Prostate gland (tissue), 2 donors: ENCODE measurements around the gene SCMH1. TPM values are rescaled to one million over a fixed set of nuclear protein-coding genes. Genes with fewer than 3 reads are reported as not detected.

Source experiments
- DNase-seq: peaks from one replicate; pipeline ENCODE4 v3.0.0-alpha.2; 2019; ENCODE audit warnings: low spot score
- H3K27ac ChIP-seq, 2 donors: fragments of 200-600 bp; sonication (generic); 2 replicates each; pipeline ENCODE4 v1.5.1; 2017 to 2019
- H3K27me3 ChIP-seq: fragments of 200-600 bp; sonication (generic); replicated peaks from 2 replicates; pipeline ENCODE4 v1.5.1; 2019; ENCODE audit not compliant: insufficient read depth
- H3K36me3 ChIP-seq, 2 donors: fragments of 200-600 bp; sonication (generic); 1 replicate in 1 of 2; 2 replicates in 1 of 2; pipeline versions ENCODE4 v1.5.1 to v1.8.1; 2017 to 2019
- H3K4me1 ChIP-seq: fragments of 200-600 bp; sonication (generic); replicated peaks from 2 replicates; pipeline ENCODE4 v1.5.1; 2019
- H3K4me3 ChIP-seq, 2 donors: fragments of 200-600 bp; sonication (generic); 2 replicates each; pipeline ENCODE4 v1.5.1; 2017 to 2019
- H3K9me3 ChIP-seq: fragments of 200-600 bp; sonication (generic); 2 replicates; pipeline ENCODE4 v1.5.1; 2017
- CTCF ChIP-seq, 4 experiments: fragments of 200-600 bp in 2 of 4; fragments of 450-650 bp in 2 of 4; sonication (generic) in 2 of 4; IDR thresholded peaks; 1 replicate in 3 of 4; 2 replicates in 1 of 4; pipeline ENCODE4 v1.5.1; 2016 to 2019; ENCODE audit warnings: antibody characterized with exemption in 4 of 4, mild to moderate bottlenecking in 2 of 4, moderate library complexity in 2 of 4
- POLR2A ChIP-seq: fragments of 450-650 bp; IDR thresholded peaks from one replicate; pipeline ENCODE4 v1.6.1; 2016; ENCODE audit warnings: antibody characterized with exemption, mild to moderate bottlenecking
- POLR2AphosphoS5 ChIP-seq: sonication (generic); formaldehyde crosslinking; IDR thresholded peaks from one replicate; pipeline ENCODE4 v1.6.1; 2017; ENCODE audit warnings: antibody characterized with exemption
- WGBS: methylation state at CpG from one replicate; pipeline ENCODE4 v1.1.5; 2018; 5-methylcytosine and 5-hydroxymethylcytosine counted together
- intact Hi-C: fragments of 100-400 bp; cut with DNase I; formaldehyde crosslinking; loops from one replicate; pipeline ENCODE4 v1.14.2; 2022
- total RNA-seq, 2 donors: library from RNA; depleted of rRNA; stranded (reverse); fragments of >200 nt; gene quantifications; one replicate each; pipeline ENCODE4 v1.1.0, GENCODE V29; 2016

SCMH1 gene
- total RNA-seq, 2 donors from 2014 or later = 49.0 to 62.7 TPM

GRCh38 chr1:40981691-40982448 is 260.2 kb downstream of the SCMH1 start:
- TF ChIP-seq POLR2A = no peak
- TF ChIP-seq POLR2AphosphoS5 = no peak
- no peak for TF ChIP-seq CTCF (IDR thresholded peaks at IDR 0.05)
- Histone ChIP-seq H3K9me3 (no peaks in the 10 kb centered on the region), H3K27ac (peak overlapping the region; percentile 63 to 90), H3K27me3 (no peaks in the 10 kb centered on the region), H3K36me3 (no peaks in the 10 kb centered on the region), H3K4me1 (no peaks in the 10 kb centered on the region), H3K4me3 (no peak overlapping the region)
- DNase-seq = no peak
- intact Hi-C loops = loop anchor here (1.0 kb wide), 1 partner anchor 21 kb away; no protein-coding TSS in a partner anchor
- WGBS = 36% methylated on average over 14 of the region's 14 CpGs

DNA sequence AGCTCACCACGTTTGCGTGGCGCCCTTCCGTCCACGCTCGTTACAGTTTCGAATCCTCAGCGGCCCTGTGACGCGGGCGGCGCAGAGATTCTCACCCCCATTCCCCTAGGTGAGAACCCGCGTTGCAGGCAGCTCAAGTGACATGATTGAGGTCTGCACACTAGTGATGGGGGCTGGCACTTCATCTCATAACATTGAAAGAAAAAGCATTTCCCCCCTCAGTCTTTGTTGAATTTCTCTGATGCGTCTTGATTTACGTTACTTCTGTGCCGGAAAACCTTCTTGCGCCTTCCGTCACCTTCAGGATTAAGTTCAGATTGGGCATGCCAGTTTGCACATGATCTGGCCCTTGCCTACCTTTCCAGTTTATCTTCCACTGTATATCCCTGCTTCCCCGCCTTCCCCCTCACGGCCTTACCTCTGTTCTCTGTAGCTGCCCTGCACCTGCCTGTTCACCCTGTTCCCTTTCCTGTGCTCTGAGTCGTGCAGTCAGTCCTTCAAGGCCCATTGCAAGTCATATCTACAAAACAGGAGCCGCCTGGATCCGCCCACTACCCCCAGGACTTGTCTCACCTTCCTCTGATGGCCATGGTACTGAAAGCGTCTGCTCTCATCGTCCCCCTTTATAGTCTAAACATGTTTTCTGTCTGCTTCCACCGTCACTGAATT is 261.5 kb downstream of the SCMH1 start:
- DNase-seq = no peak
- Histone ChIP-seq H3K36me3 (no peaks in the 10 kb centered on the region), H3K27me3 (no peaks in the 10 kb centered on the region), H3K4me3 (peak overlapping the region; percentile 34 to 60), H3K4me1 (no peaks in the 10 kb centered on the region), H3K27ac (peak overlapping the region; percentile 90 to 92), H3K9me3 (no peaks in the 10 kb centered on the region)
- no peak for TF ChIP-seq POLR2A
- intact Hi-C loops = loop anchor here (1.0 kb wide), 1 partner anchor 23 kb away; no protein-coding TSS in a partner anchor
- 31% methylated on average over 27 of the region's 27 CpGs for WGBS

- H3K4me1 ChIP-seq = no peaks in the 10 kb centered on the region
These were observed 262.0 kb downstream of the SCMH1 start for GRCh38 chr1:40980068-40980452.

DNA sequence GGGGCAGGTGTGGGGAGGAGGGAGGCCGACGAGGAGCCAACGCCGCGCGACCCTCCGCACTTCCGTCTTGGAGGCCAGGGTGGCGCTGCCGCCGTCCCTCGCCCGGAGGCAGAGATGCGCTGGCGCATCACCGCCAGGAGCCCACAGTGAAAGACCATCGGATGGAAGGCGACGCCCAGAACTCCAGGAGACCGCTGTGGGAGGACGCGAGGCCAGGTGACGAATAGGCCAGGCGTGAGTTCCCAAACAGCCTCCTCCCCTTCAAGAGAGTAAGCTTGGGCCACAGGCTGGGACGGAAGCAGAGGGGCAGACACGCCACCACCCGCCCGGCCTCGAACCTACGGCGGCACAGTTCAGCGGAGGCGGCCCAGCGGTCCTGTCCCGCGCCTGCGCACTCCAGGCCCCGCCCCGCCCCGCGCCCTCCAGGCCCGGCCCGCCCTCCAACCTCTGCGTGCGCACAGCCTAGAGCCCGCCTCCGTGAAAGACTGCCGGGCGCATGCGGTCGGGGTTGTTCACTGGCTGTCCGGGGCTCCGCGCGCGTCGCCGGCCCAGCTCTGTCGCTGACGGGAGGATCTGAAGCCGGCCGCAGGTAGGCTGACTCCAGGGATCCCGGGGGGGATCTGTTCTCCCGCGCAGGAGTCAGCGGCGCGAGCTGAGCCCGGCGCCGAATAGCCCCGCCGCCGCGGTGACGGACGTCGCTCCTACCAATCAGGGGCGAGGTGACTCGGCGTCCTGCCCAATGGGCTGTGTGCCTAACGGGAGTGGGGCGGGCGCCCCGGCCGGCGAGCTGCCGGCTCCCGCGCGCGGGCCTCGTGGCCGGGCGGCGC is 262.7 kb downstream of the SCMH1 start, which contains the start of gene CTPS1:
CTPS1 (plus strand) TSS at position 456 of the 827 bp plus-strand sequence. CDS start 3,595 bp downstream, outside the sequence.
- H3K9me3 ChIP-seq = no peaks in the 10 kb centered on the region
- TF ChIP-seq POLR2AphosphoS5 = peak; percentile 84
- TF ChIP-seq POLR2A = peak; percentile 79
- peak in 1 of 4 experiments; percentile 20 for TF ChIP-seq CTCF (IDR thresholded peaks at IDR 0.05)
- peak; percentile 92 for DNase-seq
- H3K27me3 ChIP-seq = no peaks in the 10 kb centered on the region
- H3K4me1 ChIP-seq = no peaks in the 10 kb centered on the region
- H3K36me3 ChIP-seq = no peaks in the 10 kb centered on the region
- intact Hi-C loops = no loop called here
- peak within 1 kb of the TSS; percentile 34 to 60 for H3K4me3 ChIP-seq
- H3K27ac ChIP-seq = peak within 1 kb of the TSS; percentile 90 to 92
- WGBS = 0% methylated on average over 56 of the region's 96 CpGs

More at GRCh38 chr1:40980068-40980452, 262.0 kb downstream of the SCMH1 start:
- H3K27ac ChIP-seq = peak overlapping the region; percentile 90 to 92
- no peaks in the 10 kb centered on the region for H3K36me3 ChIP-seq
- 2% methylated on average over 40 of the region's 50 CpGs for WGBS
- no peak for TF ChIP-seq POLR2A
- TF ChIP-seq CTCF (IDR thresholded peaks at IDR 0.05) = no peak
- no peak for TF ChIP-seq POLR2AphosphoS5
- H3K9me3 ChIP-seq = no peaks in the 10 kb centered on the region
- no peak for DNase-seq
- intact Hi-C loops = no loop called here
- peak overlapping the region; percentile 34 to 60 for H3K4me3 ChIP-seq
- H3K27me3 ChIP-seq = no peaks in the 10 kb centered on the region

DNA sequence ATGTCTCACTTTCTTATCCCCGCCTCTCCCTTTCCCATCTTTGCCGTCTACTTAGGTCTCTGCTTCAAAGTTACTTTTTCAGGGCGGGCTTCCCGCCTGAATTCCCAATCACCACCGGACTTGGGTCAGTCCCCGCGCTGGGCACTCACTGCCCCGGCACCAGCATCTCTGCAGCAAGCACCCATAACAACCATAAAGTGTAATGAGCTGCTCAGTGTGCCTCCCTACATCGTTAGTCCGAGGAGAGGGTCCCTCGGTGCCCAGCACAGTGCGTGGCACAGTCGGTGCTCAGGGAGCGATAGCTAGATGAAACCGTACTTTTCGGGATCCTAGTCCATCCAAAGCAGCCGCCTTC is 263.2 kb downstream of the SCMH1 start:
- H3K36me3 ChIP-seq = no peaks in the 10 kb centered on the region
- WGBS = 43% methylated on average over 11 of the region's 17 CpGs
- no peaks in the 10 kb centered on the region for H3K9me3 ChIP-seq
- H3K27ac ChIP-seq = peak overlapping the region; percentile 90 to 92
- no peaks in the 10 kb centered on the region for H3K27me3 ChIP-seq
- TF ChIP-seq POLR2A = no peak
- TF ChIP-seq POLR2AphosphoS5 = no peak
- TF ChIP-seq CTCF (IDR thresholded peaks at IDR 0.05) = no peak
- DNase-seq = no peak
- intact Hi-C loops = no loop called here
- peak overlapping the region; percentile 34 to 60 for H3K4me3 ChIP-seq
- H3K4me1 ChIP-seq = no peaks in the 10 kb centered on the region
